GM04503 (cell line): ENCODE results near the gene MRNIP.
"Not testable (repeated sequence)": the region's sequence is repeated elsewhere in the genome, so short reads cannot be mapped to it uniquely, and the experiment has no call there.

Experiments
- DNase-seq: peaks from one replicate; pipeline ENCODE4 v3.0.0-alpha.2; 2012; ENCODE audit warnings: low read depth

MRNIP gene

DNA sequence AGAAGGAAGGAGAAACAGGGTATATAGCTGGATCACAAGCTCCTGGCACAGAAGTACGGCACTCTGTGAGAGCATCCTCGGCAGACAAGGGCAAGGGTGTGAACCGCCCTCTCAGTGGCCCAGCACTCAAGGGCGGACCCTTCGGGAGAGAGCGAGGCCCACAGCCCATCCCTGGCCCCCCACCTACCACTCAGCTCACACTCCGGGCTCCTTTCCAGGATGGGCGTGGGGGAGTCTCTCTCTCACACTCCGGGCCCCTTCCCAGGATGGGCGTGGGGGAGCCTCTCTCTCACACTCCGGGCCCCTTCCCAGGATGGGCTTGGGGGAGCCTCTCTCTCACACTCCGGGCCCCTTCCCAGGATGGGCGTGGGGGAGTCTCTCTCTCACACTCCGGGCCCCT is 12.9 kb upstream of the MRNIP start:
- DNase-seq, result not testable (repeated sequence)

DNA sequence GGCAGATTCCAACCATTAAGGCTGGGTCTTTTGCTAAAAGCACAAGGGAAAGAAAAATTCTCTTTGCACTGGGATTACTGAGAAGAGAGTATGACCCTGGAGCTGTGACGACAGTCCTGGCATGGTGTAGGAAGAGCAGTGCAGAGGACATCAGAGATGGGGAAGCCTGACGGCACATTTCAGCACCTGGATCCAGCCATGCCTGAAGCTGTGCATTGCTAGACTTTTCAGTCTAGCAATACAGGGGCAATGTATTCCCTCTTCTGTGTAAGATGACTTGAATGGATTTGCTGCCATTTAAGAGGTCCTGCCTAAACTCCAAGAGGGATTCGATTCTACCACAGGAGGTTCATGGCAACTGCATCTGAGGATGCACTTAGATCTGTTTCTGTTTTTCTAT is 12.3 kb upstream of the MRNIP start:
- no peak for DNase-seq

DNA sequence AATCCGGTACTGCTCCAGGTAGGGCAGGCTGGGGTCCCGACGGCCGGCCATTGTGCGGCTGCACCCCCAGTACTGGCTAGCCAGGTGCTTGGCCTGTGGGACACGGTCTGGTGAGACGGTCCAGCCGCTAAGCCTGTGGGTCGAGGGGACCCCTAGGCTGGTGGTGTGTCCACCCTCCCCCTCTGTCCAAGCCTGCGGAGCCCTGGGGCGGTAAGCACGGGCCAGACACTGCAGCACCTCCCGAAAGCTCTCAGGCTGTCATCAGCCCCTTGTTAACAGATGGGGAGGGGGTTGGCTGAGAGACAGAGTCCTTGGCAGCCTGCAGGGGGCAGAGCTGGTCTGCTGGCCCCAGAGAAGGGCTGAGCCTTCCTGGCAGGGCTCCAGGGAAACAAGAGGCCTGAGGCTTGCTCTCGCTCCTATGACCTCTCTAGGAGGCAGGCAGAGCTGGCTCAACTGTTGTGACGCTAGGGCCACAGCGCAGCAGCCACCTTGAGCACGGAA is 11.8 kb upstream of the MRNIP start:
- DNase-seq, result no peak

DNA sequence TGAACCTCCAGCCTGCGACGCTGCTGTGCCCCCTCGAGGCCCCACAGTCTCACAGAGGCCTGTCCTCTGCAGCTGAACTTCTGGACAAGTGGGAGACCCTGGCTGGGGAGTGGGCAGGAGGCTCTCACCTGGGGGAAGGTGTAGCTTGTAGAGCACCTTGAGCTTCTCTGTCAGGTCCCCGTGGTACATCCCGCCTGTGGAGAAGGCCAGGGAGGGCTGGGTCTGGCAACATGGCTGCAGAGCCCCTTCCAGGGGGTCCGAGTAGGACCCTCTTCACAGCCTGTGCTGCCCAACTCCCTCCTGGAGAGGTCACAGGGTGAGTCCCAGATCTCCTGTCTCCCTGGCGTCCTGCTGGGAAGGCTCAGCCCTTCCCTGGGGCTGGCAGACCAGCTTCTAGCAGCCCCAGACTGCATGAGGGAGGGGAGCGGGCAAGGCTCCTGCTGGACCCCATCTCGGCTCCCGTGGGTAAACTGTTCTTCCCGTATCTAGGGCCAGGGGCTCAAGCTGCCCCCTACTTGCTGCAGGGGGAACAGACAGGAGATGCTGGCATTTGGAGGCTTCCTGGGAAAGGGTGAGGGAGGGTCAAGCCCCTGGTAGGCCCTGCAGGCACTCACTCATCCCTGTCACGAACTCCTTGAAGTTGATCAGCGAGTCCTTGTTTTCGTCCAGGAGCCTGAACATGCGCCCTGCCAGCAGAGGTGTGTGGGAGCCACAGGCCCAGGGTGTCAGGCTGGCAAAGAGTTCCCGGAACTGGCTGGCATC is 11.2 kb upstream of the MRNIP start:
- DNase-seq, result no peak

DNA sequence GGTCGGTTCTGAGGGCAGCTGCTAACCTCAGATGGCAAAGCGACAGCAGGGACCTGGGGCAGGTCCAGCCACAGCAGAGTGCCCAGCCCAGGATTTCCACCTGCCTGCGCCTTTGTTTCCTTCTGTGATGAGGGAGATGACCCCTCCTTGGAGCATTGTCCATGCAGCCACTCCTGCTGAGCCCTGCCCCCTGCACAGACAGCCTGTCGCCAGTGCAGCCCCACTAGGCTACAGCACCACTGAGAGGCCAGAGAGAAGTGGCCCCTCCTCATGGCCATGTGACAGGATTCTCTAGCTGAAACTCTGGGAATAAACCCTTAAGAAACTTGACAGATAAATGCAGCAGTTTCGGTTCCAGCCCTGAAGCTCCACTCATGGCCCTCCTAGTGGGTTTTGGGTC is 10.5 kb upstream of the MRNIP start:
- no peak for DNase-seq

DNA sequence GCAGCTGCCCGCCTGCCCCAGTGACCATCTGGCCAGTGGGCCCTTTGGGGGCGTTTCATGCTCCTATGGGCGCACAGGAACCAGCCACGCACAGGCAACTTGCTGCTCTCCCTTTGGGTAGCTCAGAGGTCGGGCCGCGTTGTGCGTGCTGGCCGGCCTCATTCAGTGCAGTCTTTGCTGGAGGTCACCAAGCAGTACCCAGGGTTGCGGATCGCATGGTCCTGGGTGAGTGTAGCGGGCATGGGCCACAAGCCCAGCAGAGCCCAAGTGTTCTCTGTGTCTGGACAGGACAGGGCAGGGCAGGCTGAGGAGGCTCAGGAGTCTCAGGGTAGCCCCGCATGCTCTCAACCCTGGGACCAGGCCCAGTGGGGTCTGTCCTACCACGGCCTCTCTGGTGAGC is 9.9 kb upstream of the MRNIP start:
- no peak for DNase-seq

DNA sequence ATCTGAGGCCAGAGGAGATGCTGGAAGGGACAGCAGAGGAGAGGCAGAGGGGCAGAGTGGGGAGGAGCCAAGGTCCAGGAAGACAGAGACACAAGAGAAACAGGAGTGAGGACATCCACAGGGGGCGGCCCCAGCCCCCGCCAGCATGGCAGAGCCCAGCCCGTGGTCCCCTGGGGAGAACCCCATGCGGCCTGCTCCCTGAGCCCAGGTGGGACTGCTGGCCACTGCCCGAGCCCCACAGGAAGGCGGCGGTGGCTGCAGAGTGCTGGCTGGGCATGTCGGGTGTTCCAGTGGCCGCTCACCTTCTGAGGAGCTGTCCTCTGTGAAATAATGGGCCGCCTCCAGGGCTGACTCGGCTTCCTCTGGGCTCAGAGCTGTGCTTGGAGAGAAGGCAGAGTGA is 8.9 kb upstream of the MRNIP start:
- DNase-seq, result no peak

DNA sequence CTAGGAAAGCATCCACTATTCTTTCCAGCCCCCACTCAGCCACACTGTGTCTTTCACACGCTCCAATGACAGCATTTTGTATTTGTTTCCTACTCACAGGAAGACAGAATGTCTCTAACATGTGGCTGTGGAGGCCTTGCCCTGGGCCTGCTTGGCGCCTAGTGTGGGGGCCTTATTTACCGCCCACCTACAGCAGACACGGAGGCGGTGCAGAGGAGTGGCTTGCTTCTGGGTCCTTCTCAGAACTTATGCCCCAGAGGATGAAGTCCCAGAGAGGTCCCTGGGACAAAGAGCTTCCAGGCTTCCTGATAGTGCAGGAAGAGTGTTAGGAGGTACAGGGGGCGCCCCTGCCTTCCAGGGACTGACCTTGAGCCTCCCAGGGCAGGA is 8.5 kb upstream of the MRNIP start:
- no peak for DNase-seq

DNA sequence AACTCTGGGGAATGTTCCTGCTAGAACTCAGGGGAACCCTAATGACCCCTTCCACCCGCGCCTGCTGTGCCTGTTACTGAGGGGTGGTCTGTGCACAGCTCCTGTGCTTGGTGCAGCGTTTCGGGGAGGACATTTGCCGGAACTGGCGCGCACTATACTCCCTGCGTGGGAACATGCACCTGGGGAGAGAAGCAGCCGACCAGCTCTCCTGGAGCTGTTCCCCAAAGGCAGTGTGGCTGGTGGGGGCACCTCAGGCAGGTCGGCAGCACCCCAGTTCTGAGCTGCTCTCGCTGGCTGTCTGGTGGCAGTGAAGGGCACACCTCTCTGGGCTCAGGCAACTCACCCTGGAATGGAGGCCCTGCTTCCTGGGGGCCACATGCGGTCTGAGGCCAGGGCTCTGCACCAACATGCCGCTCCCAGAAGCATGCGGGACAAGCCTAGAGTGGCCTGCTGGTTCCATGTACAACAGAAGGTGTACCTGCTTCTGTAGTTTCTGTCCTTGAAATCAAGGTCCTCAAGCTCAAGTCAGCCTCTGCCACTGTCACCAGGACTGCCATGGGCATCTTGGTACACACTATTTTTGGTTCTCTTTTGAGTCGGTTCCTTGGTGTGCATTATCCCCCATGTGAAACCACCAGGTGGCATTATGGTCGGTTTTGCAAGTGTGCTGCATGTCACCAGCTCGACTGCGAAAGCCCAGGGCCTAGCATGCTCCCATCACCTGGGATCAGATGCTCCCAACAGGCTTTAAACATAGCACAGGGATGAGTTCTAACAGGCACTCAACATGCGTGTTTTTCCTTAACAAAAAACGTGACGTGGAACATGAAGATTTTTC is 7.8 kb upstream of the MRNIP start:
- DNase-seq, result no peak

DNA sequence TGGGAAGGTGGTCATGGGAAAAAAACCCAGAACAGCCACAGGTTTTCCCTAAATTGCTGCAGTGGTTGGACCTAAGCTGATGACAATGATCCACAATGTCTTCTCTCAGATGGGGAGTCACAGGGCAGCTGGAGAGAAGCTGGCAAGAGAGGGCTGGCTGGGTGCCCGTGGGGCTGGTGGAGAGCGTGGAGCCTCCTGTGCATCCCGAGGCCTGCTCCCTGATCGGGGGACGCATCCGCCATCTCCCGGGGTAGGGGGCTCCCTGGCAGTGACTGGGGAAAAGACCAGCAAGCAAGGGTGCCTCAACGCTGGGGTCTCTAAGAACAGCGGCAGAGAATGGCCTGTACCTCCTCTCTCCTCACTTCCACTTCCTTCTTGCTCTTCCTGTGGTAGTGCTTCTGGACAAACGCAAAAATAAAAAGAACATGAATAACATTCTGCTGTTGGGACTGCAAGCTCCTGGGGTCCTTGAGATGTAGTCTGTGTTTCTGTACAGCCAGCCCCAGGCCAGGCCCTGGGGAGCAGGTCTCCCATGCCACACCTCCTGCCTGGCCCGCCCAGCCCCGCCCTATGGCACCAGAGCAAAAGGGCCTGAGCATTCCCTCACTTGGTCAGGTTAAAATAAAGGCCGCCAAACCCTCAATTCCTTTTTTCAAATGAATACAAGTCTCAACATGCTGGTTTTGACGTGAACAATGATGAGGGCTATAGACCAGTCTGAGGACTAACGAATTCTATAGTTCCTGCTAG is 7.0 kb upstream of the MRNIP start:
- DNase-seq, result no peak

DNA sequence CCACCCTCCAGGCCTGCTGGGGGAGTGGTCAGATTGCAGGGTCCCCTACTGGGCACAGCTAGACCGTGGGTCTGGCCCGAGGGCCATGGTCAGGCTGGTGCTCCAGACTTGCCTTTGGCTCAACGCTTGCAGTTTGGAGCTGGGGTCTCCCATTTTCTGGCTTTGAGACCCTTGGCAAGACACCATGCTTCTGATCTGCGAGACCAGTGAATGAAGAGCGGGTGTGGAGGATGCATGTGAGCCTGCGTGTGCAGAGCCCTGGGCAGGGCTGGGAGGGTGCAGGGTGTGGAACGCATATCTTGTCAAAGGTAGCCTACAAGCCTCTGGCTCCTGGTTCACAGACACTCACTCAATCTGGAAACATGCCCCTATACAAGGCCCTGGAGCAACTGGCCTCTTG is 6.1 kb upstream of the MRNIP start:
- no peak for DNase-seq

DNA sequence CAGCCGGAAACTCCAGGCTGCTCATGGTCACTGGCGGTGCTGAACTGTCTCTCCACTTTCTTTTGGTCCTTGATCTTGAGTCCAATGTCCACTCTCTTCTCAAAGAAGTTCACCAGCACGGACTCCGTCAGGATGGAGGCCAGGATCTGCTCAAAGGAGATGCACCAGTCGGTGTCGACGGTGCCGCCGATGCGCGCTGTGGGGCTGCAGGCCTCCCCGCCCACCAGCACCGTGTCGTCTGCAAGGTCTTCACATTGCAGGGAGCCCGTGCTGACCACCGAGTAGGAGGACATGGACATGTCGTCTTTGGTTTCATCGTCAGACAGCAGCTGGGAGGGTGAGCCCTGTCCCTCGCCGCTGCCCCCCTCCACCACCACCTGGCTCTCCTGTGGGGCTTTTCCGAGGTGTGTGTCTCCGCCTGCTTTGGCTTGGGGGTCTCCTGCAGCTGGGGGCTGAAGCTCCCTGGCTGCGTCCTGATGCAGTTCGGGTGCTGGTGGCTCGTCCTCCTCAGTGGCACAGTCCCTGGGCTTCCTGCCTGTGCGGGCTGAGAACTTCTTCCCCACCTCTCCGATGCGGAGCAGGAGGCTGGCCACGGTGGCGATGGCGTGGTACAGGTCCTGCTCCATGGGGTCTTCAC is 5.0 kb upstream of the MRNIP start:
- no peak for DNase-seq

DNA sequence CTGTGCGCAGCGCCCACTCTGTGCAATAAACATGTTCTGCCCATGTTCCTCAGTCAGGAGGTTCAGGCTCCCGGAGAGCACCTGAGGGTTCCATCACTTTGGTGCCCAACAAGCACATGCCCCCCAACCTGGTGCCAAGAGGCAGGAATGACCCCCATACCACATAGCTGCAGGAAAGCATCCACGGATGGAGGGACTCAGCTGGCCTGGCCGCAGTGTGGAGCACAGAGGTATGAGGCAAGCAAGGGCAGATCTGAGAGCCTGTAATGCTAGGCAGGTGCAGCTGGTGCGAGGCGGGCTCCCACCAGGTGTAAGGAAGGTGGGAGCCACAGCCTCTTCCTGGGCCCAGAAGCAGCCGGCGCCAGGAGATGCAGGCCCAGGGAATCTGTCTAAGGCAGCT is 4.3 kb upstream of the MRNIP start:
- no peak for DNase-seq

DNA sequence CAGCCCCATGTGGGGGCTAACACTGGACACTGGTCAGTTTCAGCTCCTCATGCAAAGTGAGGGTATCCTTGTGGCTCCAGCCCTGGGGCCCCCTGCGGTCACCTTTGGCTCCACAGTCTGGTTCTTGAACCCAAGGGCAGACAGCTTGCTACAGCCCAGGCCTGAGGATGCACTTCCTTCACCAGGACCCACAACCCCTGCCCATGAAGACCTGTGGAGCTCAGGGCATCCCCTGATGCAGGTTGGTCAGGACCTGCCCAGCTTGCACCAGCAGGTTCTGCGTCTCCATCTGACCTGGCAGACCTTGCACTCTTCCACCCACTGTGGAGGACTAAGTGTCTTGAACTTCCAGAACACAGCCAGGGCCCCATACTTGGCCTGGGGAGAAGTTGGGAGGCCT is 3.7 kb upstream of the MRNIP start:
- DNase-seq, result no peak

DNA sequence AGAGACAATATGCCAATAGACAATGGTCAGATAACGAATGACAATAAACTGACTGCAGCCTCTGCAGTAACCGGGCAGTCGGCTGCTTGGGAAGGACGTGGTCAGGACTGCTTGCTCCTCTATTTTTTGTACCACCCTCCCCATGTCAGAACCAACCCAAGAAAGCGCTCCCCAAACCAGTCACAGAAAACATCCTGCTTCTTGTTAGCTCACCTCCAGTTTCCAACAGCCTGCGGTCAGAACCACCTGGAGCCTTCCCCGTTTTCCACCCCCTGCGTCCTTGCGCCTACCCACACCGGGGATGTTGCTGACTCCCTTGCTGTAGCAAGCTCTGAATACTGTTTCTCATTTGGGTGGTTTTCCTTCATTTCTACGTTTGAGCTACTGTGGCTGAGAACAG is 1.7 kb upstream of the MRNIP start:
- no peak for DNase-seq

DNA sequence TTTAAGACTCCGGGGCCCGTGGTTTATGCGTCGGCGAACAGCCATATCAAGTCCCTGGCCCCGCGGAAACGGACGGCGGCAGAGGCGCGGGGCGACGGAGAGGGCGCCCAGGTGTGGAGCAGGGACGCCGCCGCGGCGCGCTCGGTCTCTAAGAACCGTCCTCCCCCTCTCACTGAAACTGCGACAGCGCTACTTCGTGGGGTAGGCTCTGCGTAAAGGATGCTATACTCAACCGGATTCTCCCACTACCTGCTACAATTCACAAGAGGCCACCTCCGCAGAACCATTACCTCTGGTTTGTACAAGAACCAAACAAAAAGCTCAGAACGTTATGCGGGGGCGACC is 404 bp downstream of the MRNIP start:
- DNase-seq, result no peak

DNA sequence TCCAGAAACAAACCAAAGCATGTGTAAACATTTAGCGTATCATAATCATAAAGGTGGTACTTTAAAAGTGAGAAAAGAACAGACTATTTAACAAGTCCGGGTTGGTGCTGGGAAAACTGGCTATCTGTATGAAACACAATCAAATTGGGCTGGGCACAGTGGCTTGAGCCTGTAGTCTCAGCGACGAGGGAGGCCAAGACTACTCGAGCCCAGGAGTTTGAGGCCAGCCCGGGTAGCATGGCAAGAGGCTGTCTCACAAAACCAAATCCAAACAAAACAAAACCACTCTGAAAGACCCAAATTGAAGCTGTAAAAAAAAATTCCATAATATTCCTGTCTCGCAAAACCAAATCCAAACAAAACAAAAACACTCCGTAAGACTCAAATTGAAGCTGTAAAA is 4.3 kb downstream of the MRNIP start:
- no peak for DNase-seq

DNA sequence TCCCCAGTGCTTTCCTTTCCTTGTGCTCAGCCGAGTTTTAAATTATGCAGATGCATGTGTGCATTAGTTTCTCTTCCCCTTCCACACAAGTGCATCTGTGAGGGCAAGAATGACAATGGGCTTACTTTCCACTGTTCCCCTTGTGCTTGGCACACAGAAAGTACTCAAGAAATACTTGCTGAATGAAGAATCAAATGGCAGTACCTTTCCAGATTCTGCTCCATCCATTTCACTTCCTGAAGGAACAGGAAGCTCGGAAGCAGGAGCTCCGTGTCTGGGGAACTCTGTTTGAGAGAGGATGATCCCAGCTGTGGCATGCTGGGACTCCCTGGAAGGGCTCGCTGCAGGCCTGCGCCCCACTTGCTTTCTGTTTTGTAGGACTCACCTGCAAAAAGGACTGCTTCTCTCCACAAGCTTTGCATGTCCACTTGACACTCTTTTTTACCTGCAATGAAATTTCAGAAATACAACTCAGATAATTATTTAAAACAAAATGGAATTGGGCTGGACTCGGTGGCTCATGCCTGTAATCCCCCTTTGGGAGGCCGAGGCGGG is 5.5 kb downstream of the MRNIP start:
- DNase-seq, result no peak

DNA sequence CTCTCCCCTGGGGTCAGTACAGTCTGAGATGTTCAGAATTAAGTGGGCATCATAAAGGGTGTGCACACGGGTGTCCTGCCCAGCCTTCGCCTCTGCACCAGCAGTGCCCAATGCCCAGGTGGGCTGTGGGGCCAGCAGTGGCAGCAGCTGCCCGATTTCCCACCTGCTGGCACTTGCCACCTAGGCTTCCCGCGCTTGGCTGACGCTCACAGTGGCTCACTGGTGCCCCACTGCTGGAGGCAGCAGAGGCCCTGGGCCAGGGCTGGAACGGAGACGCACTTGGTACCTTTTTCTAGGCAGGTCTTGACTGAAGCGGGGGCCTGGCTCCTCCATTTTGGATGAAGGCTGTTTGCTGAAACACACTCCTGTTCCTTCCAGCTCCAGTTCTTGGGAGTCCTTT is 17.0 kb downstream of the MRNIP start:
- no peak for DNase-seq

DNA sequence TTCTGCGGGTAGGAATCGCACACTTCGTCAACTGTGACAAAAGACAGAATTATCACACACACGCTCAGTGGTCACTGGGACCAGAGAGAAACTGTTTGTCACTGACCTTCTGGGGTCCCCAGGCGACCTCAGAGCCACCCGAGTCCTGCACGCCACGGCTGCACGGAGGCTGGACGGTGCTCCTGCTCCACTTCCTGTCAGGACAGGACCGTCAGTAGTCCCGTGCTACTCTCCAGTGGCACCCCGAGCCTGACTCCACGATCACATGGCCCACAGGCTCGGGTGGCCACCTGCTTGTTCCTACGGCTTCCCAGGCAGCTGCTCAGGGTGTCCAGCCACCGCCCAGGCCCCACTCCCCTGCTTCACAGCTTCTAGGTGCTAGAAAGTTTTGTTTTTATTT is 17.9 kb downstream of the MRNIP start:
- no peak for DNase-seq

DNA sequence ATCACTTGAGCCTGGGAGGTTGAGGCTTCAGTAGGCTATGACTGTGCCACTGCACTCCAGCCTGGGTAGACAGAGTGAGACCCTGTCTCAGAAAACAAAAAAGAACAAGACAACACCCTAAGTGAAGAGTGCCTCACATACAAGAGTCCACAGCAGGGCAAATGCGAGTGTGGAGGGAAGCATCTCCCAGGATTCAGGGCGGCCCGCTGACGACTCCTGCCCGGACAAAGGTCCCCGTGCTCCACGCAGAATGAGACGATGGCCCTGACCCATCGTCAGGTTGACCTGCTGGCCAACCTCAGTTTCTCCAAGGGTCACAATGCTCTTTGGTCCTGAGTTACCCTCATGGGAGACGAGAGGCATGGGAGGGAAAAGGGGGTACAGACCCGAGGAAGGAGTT is 18.3 kb downstream of the MRNIP start:
- no peak for DNase-seq
